ENCODE results near the gene SETBP1. TPM values are rescaled to one million over a fixed set of nuclear protein-coding genes. Genes with fewer than 3 reads are reported as not detected.

The SETBP1 gene
- total and polyA plus RNA-seq, 9 of the 15 experiments (the other 6 are each of a cell fraction or from before 2014, with no cell fraction given) = under 0.01 to 0.13 (median 0.04) TPM

- no peaks in the 10 kb centered on the region for H3K4me1 ChIP-seq (replicated peaks in 1 of 2; ENCODE audit: control insufficient read depth in 2 of 2, insufficient read depth in 2 of 2, low read length in 2 of 2)
- POLR2A ChIA-PET = no interaction called here
- H4K20me1 ChIP-seq (replicated peaks; ENCODE audit: control insufficient read depth, insufficient read depth, low read length) = no peaks in the 10 kb centered on the region
- H2AFZ ChIP-seq (ENCODE audit: low read depth, low read length) = no peak overlapping the region
- FAIRE-seq (no peak), DNase-seq (ENCODE audit: extremely low read depth in 1 of 4, low spot score in 3 of 4) (no peak), ATAC-seq (no peak)
- no peaks in the 10 kb centered on the region for H3K9me3 ChIP-seq (replicated peaks; ENCODE audit: control insufficient read depth, insufficient read depth, low read depth, low read length)
- no peak overlapping the region for H3K4me3 ChIP-seq
- no peaks in the 10 kb centered on the region for H3K9me1 ChIP-seq (ENCODE audit: control insufficient read depth, insufficient read depth, low read length)
- WGBS (ENCODE audit: insufficient coverage, low coverage, missing lambda C conversion rate) = 0% methylated on average over 1 of the region's 1 CpG
- in situ Hi-C loops (cut with MboI) = no loop called here
- BruUV-seq (replicated peaks) = no TSS peak
- TF ChIP-seq RAD21 (CRISPR knock-in tag; conservative IDR thresholded peaks at IDR 0.05 in 1 of 2, IDR thresholded peaks at IDR 0.05 in 1 of 2) (no peak), NR4A1 (CRISPR knock-in tag; IDR thresholded peaks at IDR 0.05) (no peak), NR4A1 (tag; IDR thresholded peaks at IDR 0.05) (no peak), ZNF316 (IDR thresholded peaks at IDR 0.05) (no peak), DPF2 (IDR thresholded peaks at IDR 0.05) (no peak), TCFL5 (CRISPR knock-in tag; conservative IDR thresholded peaks at IDR 0.05) (no peak), ZNF232 (CRISPR knock-in tag; IDR thresholded peaks at IDR 0.05) (no peak), CCNT2 (IDR thresholded peaks at IDR 0.05; ENCODE audit: borderline replicate concordance, extremely low read depth, insufficient read length, low read depth, low read length) (no peak), IFI16 (CRISPR knock-in tag; IDR thresholded peaks at IDR 0.05) (no peak)
- no peak overlapping the region for H3K9ac ChIP-seq (ENCODE audit: insufficient read depth in 1 of 2, low read depth in 2 of 2, low read length in 2 of 2)
- H3K27ac ChIP-seq (ENCODE audit: extremely low read depth, low read depth, low read length) = no peak overlapping the region
- intact Hi-C loops (cut with micrococcal nuclease) = no loop called here
- H3K4me2 ChIP-seq (ENCODE audit: insufficient read depth, low read length) = no peak overlapping the region
- H3K36me3 ChIP-seq (ENCODE audit: control insufficient read depth, insufficient read depth, low read length) = no peaks in the 10 kb centered on the region
- no peaks in the 10 kb centered on the region; a peak in 1 of 5 replicates for H3K27me3 ChIP-seq (ENCODE audit: control insufficient read depth in 2 of 2, insufficient read depth in 2 of 2, low read length in 2 of 2)
- no peaks in the 10 kb centered on the region for H3K79me2 ChIP-seq (ENCODE audit: control insufficient read depth, insufficient read depth, low read length)
- CTCF ChIA-PET (ENCODE audit: low intra/inter-chr PET ratio) = no interaction called here
Observed at GRCh38 chr18:44788334-44788733, 107.6 kb downstream of the SETBP1 start.
